Endothelial cell of umbilical vein (primary cell): ENCODE data around the gene ADIPOR2.

Experiments used
- CTCF ChIP-seq, 2 donors: IDR thresholded peaks; 1 replicate in 1 of 2; 2 replicates in 1 of 2; pipeline ENCODE4 v1.5.1; 2011; ENCODE audit warnings: low read length in 2 of 2, mild to moderate bottlenecking in 2 of 2, moderate library complexity in 2 of 2, control low read depth in 1 of 2, inconsistent platforms in 1 of 2, low read depth in 1 of 2; ENCODE audit not compliant: insufficient read depth in 1 of 2; ENCODE audit errors: extremely low read depth in 1 of 2
- EZH2 ChIP-seq: IDR thresholded peaks from 2 replicates; pipeline ENCODE4 v1.6.1; 2012; ENCODE audit warnings: borderline replicate concordance, low read depth, mild to moderate bottlenecking, moderate library complexity, low read length, inconsistent platforms; ENCODE audit not compliant: severe bottlenecking
- FOS ChIP-seq: IDR thresholded peaks from 2 replicates; pipeline ENCODE4 v1.6.1; 2011; ENCODE audit warnings: mild to moderate bottlenecking, low read length, moderate library complexity, borderline replicate concordance; ENCODE audit not compliant: insufficient read depth
- MAX ChIP-seq: IDR thresholded peaks from 2 replicates; pipeline ENCODE4 v1.6.1; 2011; ENCODE audit not compliant: insufficient read depth, insufficient read length
- MYC ChIP-seq: IDR thresholded peaks from one replicate; pipeline ENCODE4 v1.6.1; 2011; ENCODE audit warnings: mild to moderate bottlenecking, low read depth, low read length
- POLR2A ChIP-seq: IDR thresholded peaks from 2 replicates; pipeline ENCODE4 v1.6.1; 2012; ENCODE audit warnings: low read depth, mild to moderate bottlenecking, control low read depth, low read length
- POLR2AphosphoS5 ChIP-seq: IDR thresholded peaks from 2 replicates; pipeline ENCODE4 v1.6.1; 2012; ENCODE audit warnings: low read depth, mild to moderate bottlenecking, control low read depth, low read length, moderate library complexity; ENCODE audit not compliant: insufficient read depth

GRCh38 chr12:1819050-1819449 lies 128.2 kb downstream of the ADIPOR2 start:
- TF ChIP-seq CTCF (IDR thresholded peaks at IDR 0.05; ENCODE audit: extremely low read depth in 1 of 2, insufficient read depth in 1 of 2, low read depth in 1 of 2, low read length in 2 of 2) (no peak), POLR2A (no peak), EZH2 (no peak), POLR2AphosphoS5 (no peak), MAX (no peak), MYC (no peak), FOS (no peak)
